SU-DHL-6 (cell line): Measurements from ENCODE around the gene LIME1.

ENCODE experiments used
- EZH2phosphoT487 ChIP-seq: fragments of 200-600 bp; sonication (generic), shearing (Covaris generic); conservative IDR thresholded peaks from 2 replicates; pipeline ENCODE4 v1.6.1; 2018; ENCODE audit warnings: mild to moderate bottlenecking, antibody characterized with exemption, low read length, moderate library complexity, mixed read lengths
- TF ChIP-seq, protein P1 (sequence below): fragments of 200-600 bp; sonication (generic); IDR thresholded peaks from one replicate; pipeline ENCODE4 v1.5.1; 2017; ENCODE audit warnings: antibody characterized with exemption, mild to moderate bottlenecking, low read length, moderate library complexity; ENCODE audit not compliant: insufficient read depth, poor library complexity, severe bottlenecking

DNA sequence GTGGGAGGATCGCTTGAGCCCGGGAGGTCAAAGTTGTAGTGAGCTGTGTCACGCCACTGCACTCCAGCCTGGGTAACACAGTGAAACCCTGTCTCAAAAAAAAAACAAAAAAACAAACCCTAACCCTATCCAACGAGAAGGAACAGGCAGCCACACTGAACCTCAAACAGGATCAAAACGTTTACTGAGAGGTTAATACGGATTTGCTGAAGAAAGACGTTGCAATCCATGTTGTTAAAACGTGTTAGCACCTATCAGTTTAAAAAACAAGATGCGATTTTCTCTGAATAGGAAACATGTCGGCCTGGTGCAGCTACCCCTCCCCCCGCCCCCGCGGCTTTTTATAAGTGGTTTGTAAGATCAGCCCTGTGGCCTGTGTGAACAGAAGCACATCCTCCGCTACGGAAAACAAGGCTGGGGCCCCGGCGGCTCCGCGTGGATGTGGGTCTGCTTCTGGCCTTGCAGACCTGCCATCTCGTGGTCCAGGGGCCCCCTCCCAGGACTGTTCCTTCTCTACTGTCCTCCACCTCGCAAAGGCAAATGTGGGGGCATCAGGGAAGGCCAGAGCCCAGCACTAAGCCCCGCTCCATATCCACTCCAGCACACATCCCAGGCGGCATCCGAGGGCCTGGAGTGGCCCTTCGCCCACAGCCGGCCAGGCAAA, 14.5 kb downstream of the LIME1 start:
- TF ChIP-seq, protein P1, sequence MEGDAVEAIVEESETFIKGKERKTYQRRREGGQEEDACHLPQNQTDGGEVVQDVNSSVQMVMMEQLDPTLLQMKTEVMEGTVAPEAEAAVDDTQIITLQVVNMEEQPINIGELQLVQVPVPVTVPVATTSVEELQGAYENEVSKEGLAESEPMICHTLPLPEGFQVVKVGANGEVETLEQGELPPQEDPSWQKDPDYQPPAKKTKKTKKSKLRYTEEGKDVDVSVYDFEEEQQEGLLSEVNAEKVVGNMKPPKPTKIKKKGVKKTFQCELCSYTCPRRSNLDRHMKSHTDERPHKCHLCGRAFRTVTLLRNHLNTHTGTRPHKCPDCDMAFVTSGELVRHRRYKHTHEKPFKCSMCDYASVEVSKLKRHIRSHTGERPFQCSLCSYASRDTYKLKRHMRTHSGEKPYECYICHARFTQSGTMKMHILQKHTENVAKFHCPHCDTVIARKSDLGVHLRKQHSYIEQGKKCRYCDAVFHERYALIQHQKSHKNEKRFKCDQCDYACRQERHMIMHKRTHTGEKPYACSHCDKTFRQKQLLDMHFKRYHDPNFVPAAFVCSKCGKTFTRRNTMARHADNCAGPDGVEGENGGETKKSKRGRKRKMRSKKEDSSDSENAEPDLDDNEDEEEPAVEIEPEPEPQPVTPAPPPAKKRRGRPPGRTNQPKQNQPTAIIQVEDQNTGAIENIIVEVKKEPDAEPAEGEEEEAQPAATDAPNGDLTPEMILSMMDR = no peak
- TF ChIP-seq EZH2phosphoT487 = no peak
